HAP-1 (cell line): ENCODE data around the gene BTG4.

Experiments used
- DNase-seq, 2 experiments: peaks; one replicate each; pipeline ENCODE4 v3.0.0-alpha.2; 2016 to 2020; ENCODE audit warnings: low spot score in 2 of 2
- H3K27me3 ChIP-seq: fragments of 250-450 bp; sonication (Bioruptor Pico); 2 replicates; pipeline ENCODE4 v1.5.1; 2020; ENCODE audit warnings: low read depth, mild to moderate bottlenecking, moderate library complexity
- H3K36me3 ChIP-seq: fragments of 250-450 bp; sonication (Bioruptor Pico); replicated peaks from 2 replicates; pipeline ENCODE4 v1.5.1; 2020; ENCODE audit warnings: mild to moderate bottlenecking
- H3K4me1 ChIP-seq: fragments of 250-450 bp; sonication (Bioruptor Pico); 2 replicates; pipeline ENCODE4 v1.5.1; 2020; ENCODE audit warnings: mild to moderate bottlenecking
- H3K4me3 ChIP-seq: fragments of 250-450 bp; sonication (Bioruptor Pico); 2 replicates; pipeline ENCODE4 v1.5.1; 2020; ENCODE audit warnings: mild to moderate bottlenecking, moderate library complexity
- H3K9me3 ChIP-seq: fragments of 250-450 bp; sonication (Bioruptor Pico); 2 replicates; pipeline ENCODE4 v1.5.1; 2020; ENCODE audit warnings: mild to moderate bottlenecking, moderate library complexity
- in situ Hi-C: fragments of 300-500 bp; cut with MboI; formaldehyde crosslinking; loops from 3 replicates; pipeline ENCODE4 v1.14.3; 2020; ENCODE audit warnings: low sequenced_read_pairs, inconsistent platforms, mixed read lengths

The BTG4 gene

DNA sequence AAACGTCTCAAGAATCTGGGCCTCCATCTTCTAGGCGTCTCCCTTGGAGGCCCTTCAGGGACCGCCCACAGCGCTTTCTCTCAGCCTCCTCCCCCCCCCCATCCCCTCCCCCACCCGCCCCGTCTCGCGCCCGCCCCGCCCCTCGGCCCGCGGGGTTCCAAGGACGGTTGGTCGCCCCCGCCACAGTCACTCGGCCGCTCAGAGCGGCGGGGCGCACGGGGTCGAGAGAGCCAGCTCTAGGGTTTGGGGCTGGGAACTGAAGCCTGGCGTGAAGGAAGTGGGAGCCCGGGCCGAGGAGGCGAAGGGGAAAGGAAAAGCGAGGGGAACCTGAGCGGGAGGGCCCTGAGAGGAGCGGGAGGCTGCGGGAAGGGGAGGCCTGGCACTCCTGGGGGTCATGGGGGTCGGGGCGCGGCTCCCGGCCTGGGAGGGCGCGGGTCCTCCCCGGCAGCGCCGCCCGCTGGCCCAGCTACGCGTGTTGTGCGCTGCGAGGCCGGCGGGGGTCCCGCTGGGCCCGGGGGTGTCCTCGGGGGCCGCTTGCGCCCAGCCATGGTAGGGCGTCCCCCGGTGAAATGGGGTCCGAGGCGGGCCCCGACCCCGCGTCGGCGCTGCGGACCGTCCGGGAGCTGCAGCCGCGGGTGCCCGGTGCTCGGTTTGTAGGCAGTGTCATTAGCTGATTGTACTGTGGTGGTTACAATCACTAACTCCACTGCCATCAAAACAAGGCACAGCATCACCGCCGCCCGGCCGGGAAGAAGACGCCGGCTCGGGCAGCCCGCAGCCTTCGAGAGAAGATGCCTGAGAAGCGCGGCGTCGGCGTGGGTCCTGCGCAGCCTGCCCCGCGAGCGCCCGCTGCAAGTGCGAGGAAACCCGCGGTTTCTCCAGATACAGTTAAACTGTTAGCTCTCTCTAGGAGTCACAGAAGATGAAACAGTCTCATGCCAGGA, at the start of gene BTG4:
TSS of gene BTG4 (minus strand) at position 91 of the 944 bp plus-strand sequence. CDS start 13,610 bp downstream, outside the sequence.
- DNase-seq, result no peak
- Histone ChIP-seq H3K36me3 (no peaks in the 10 kb centered on the region), H3K9me3 (no peaks in the 10 kb centered on the region), H3K4me1 (peaks cover 11% of the 10 kb centered on the region), H3K27me3 (peaks cover 3% of the 10 kb centered on the region; the same call in 1 of the 2 replicates), H3K4me3 (no peak within 1 kb of the TSS)
- in situ Hi-C loops, result no loop called here

DNA sequence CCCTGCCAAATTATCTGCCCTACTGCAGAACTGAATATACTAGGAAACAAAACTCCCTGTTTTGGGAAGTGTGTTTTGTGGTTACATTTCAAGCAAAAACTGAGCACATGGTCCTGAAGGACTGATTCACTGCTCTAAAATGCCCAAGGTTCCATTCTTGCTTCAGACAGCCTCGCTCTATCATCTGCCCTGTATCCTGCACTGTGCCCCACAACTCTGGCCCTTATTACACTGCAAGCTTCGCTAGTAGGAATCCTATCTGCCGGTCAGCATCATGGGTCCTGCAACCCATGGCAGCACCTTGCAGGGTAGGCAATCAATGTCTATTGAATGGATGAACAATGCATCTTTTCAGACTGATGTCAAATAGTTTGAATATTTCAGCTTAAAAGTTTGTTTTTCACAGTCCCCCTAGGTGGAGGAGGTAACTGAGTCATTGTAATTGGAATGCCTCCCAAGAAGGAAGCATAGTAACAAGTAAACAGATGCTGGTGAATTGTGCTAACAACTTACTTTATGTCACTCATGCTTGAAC, 49.7 kb upstream of the BTG4 start:
- Histone ChIP-seq H3K4me1 (no peaks in the 10 kb centered on the region), H3K27me3 (no peaks in the 10 kb centered on the region), H3K36me3 (no peaks in the 10 kb centered on the region), H3K4me3 (no peak overlapping the region), H3K9me3 (no peaks in the 10 kb centered on the region)
- no peak for DNase-seq
- in situ Hi-C loops, result loop anchor here (10.0 to 25.0 kb wide), 2 partner anchors 107 to 275 kb away; partner anchors contain the start of gene POU2AF3

DNA sequence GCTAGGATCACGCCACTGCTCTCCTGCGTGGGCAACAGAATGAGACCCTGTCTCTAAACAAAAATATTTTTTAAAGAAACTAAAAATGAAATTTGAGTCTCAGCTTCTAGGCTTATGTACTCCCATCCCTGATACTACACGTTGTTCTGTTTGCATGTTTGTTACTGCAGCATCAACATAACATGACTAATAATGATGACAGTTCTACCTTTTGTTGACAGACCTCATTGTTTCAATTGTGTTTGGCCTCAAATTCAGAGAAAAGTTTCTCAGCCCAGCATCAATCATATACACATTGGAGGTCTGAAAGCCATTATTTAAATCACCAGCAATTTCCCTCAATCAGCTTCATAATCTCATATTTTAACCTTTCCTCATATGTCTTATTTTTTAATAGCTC, 49.1 kb upstream of the BTG4 start:
- no peaks in the 10 kb centered on the region for H3K4me1 ChIP-seq
- no peaks in the 10 kb centered on the region for H3K27me3 ChIP-seq
- no peak overlapping the region for H3K4me3 ChIP-seq
- in situ Hi-C loops, result loop anchor here (10.0 to 25.0 kb wide), 2 partner anchors 107 to 274 kb away; partner anchors contain the start of gene POU2AF3
- H3K9me3 ChIP-seq, result no peaks in the 10 kb centered on the region
- no peaks in the 10 kb centered on the region for H3K36me3 ChIP-seq
- no peak for DNase-seq

DNA sequence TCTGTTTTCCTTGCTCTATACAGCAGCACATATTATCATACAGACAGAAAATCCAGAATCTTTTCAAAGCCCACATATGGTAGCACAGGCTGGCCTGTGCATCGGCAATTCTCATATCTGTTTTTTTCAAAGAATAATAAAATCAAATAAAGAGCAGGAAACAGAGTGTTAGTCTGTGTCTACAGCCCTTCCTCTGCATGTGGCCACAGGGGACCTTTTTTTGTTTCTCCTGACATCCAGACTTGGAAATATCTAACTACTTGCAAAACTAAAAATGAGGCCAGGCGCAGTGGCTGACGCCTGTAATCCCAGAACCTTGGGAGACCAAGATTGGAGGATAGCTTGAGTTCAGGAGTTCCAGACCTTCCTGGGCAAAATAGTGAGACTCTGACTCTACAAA, 48.6 kb upstream of the BTG4 start:
- in situ Hi-C loops, result loop anchor here (10.0 to 25.0 kb wide), 2 partner anchors 106 to 273 kb away; partner anchors contain the start of gene POU2AF3

DNA sequence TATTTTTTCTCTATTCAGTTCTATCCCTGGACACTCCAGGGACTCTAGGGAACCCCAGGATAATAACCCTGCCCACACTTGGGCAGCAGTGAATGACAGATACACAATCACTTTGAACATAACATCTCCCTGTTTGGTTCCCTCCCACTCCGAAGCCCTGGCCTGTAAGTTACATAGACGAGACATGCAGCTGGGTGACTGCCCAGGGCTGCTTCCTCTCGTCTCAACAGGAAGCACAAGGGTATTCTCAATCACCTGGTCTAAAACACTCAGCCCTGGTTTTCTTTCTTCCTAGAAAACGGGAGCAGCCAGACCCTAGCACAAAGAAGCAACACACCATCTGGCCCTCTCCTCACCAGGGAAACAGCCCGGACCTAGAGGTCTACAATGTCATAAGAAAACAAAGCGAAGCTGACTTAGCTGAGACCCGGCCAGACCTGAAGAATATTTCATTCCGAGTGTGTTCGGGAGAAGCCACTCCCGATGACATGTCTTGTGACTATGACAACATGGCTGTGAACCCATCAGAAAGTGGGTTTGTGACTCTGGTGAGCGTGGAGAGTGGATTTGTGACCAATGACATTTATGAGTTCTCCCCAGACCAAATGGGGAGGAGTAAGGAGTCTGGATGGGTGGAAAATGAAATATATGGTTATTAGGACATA, 47.7 kb upstream of the BTG4 start:
- no peaks in the 10 kb centered on the region for H3K4me1 ChIP-seq
- no peaks in the 10 kb centered on the region for H3K36me3 ChIP-seq
- H3K4me3 ChIP-seq, result no peak overlapping the region
- DNase-seq, result no peak
- no peaks in the 10 kb centered on the region for H3K27me3 ChIP-seq
- in situ Hi-C loops, result loop anchor here (10.0 to 25.0 kb wide), 2 partner anchors 105 to 273 kb away; partner anchors contain the start of gene POU2AF3
- no peaks in the 10 kb centered on the region; the same call in 1 of the 2 replicates for H3K9me3 ChIP-seq

More for the DNA sequence above, 48.6 kb upstream of the BTG4 start:
- Histone ChIP-seq H3K36me3 (no peaks in the 10 kb centered on the region), H3K27me3 (no peaks in the 10 kb centered on the region), H3K4me3 (no peak overlapping the region), H3K9me3 (no peaks in the 10 kb centered on the region; the same call in 1 of the 2 replicates), H3K4me1 (no peaks in the 10 kb centered on the region)
- DNase-seq, result no peak

DNA sequence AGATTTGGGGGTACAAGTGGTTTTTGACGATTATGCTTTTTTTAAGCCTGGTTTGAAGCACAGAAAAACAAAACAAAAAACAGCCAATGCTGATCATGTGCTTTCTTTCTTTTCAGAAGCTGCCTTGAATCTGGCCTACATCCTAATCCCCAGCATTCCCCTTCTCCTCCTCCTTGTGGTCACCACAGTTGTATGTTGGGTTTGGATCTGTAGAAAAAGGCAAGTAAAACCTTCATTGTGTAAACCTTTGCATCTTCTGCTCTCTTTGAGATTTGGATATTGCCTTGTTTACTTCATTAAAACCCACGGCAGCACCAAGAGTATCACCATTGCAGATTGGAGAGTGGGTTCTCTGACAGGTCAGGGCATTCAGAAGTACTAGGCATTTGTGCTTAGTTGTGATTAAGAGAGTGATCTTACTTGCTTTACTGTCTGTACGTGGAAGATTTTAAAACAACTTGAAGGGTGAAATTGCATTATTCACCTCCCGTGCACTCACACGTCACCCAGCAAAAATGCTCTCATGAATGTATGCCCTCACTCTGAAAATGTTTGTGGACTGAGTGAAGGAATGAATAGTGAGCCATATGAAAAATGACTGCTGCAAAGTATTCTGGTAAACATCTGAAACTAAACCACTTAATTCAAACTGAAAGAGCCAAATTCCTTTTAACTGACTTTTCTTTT, 45.4 kb upstream of the BTG4 start:
- no peaks in the 10 kb centered on the region for H3K36me3 ChIP-seq
- no peaks in the 10 kb centered on the region; the same call in 1 of the 2 replicates for H3K9me3 ChIP-seq
- H3K4me1 ChIP-seq, result no peaks in the 10 kb centered on the region
- no peak overlapping the region for H3K4me3 ChIP-seq
- no peaks in the 10 kb centered on the region for H3K27me3 ChIP-seq
- no peak for DNase-seq
- in situ Hi-C loops, result loop anchor here (25.0 kb wide), 1 partner anchor 270 kb away; the partner anchor contains the start of gene POU2AF3

DNA sequence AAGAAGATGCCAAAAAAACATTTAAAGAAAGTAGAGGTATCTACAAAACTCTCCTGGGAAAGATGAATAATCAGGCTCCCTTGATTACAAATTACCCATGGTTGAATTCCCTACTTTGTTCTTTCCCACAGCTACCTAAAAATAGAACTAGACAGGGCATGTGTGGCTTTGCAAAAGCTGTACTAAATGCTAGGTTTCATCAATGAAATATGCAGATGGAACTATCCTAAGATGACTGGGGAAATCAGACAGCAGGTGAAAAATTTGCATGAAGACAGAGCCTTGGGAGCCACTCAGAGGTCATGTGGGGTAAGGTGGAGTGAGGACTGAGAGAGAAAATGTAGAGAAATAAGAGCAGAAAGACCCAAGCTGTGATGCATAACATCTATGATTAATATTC, 43.1 kb upstream of the BTG4 start:
- Histone ChIP-seq H3K36me3 (no peaks in the 10 kb centered on the region), H3K4me1 (no peaks in the 10 kb centered on the region), H3K27me3 (no peaks in the 10 kb centered on the region), H3K4me3 (no peak overlapping the region), H3K9me3 (no peaks in the 10 kb centered on the region; the same call in 1 of the 2 replicates)
- no peak for DNase-seq
- in situ Hi-C loops, result loop anchor here (25.0 kb wide), 1 partner anchor 268 kb away; the partner anchor contains the start of gene POU2AF3

DNA sequence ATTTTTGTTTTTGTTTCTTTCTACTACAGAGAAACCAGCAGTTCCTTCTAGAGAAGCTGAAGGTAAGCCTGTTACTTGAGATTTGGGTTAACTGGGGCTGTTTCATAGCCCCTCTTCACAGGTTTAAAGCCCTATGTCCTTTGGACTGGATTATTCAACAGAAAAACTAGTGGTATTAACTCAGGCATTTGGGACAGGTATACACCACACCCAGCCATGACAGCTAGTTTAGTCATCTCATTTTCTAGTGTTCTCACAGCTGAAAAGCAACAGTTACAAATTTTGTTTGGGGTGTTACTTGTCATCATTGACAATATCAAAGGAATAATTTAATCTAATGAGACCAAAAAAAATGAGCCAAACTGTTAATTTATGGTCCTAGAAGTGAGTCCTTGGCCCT, 42.3 kb upstream of the BTG4 start:
- in situ Hi-C loops, result loop anchor here (25.0 kb wide), 1 partner anchor 267 kb away; the partner anchor contains the start of gene POU2AF3
- H3K4me3 ChIP-seq, result no peak overlapping the region
- no peaks in the 10 kb centered on the region for H3K4me1 ChIP-seq
- DNase-seq, result no peak
- H3K36me3 ChIP-seq, result no peaks in the 10 kb centered on the region
- no peaks in the 10 kb centered on the region for H3K27me3 ChIP-seq
- no peaks in the 10 kb centered on the region; the same call in 1 of the 2 replicates for H3K9me3 ChIP-seq

DNA sequence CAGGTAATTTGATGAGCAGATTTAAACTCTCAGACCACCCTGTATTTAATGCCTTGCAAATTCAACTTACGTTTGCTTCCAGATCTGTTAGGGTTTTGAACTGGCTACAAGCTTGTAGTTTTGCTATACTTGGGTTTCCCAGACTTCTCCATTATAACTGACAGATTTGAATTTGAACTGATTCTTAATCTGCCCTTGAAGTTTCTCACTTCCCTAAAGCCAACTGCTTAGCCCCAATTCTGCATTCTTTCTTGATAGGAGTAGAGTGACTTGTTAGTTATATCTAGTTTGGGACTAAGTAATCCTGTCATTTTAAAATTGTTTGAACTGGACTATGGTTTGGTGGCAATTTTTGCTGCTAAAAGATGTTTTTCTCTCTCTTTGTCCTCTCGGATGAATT, 38.1 kb upstream of the BTG4 start:
- Histone ChIP-seq H3K36me3 (no peaks in the 10 kb centered on the region), H3K4me3 (no peak overlapping the region), H3K27me3 (no peaks in the 10 kb centered on the region), H3K4me1 (no peaks in the 10 kb centered on the region), H3K9me3 (no peaks in the 10 kb centered on the region)
- in situ Hi-C loops, result loop anchor here (25.0 kb wide), 1 partner anchor 263 kb away; the partner anchor contains the start of gene POU2AF3
- no peak for DNase-seq

DNA sequence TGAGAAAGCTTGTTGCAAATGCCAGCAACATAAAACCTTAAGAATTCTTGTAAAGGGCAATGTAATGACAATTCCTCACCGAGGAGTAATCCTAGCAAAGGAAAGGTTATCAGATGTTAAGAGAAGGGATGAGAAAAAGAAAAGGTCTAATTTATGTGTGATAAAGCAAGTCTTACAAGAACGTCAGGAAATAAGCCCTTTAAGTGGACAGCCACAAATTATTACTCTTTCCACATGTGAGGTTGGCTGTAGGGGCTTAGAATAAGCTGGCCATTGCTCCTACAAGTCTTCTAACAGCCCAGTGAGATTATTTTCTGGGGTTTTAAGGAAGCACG, 37.6 kb upstream of the BTG4 start:
- H3K4me1 ChIP-seq, result no peaks in the 10 kb centered on the region
- no peak overlapping the region for H3K4me3 ChIP-seq
- DNase-seq, result no peak
- H3K9me3 ChIP-seq, result no peaks in the 10 kb centered on the region
- H3K36me3 ChIP-seq, result no peaks in the 10 kb centered on the region
- H3K27me3 ChIP-seq, result no peaks in the 10 kb centered on the region
- in situ Hi-C loops, result loop anchor here (25.0 kb wide), 1 partner anchor 263 kb away; the partner anchor contains the start of gene POU2AF3

DNA sequence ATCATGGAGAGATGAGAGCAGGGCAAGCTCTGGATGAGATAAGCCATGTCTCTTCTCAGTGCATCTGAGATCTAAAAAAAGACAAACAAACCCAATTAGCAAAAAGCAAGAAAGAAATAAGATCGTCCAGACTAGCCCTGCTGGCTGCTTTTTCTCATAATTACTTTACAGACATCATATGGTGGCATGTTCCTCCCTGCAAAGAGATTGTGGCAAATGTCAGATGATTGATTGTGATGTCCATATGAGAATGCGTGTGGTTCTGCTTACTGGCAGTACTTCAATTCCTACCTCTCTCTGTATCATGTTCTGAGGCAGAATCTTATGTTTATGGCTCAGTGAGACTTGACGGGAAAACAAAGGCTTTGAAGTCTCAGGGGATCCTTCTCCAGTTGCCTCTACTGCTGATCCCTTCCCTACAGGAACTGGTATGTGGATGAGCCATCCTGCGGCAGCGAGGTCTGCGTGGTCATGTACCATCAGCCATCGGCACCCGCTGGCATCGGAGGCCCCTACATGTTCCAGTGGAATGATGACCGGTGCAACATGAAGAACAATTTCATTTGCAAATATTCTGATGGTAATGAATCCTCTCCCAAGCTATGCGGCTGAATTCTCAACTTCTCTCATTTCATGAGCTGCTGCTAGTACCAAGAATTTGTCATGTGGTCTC, 37.1 kb upstream of the BTG4 start:
- no peak for DNase-seq
- Histone ChIP-seq H3K27me3 (no peaks in the 10 kb centered on the region), H3K9me3 (no peaks in the 10 kb centered on the region), H3K4me1 (no peaks in the 10 kb centered on the region), H3K36me3 (no peaks in the 10 kb centered on the region), H3K4me3 (no peak overlapping the region)
- in situ Hi-C loops, result no loop called here

DNA sequence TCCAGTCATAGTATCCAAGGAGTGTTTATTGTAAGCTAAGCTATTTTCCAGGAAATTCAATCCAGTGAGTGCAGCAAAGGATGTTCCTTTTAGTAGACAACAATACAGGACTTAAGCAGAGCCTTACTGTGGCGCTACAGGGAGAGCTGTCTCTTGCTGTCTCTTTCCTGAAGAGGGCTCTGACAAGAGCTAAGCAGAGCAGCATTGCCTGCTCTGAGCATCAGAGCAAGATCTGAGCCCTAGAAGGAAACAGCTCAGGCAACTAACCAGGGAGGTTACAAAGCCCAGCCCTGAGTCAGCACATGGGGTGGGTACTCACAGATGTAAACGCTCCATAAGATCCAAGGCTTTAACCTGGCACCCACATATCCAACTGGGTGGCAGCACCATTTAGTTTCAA, 36.3 kb upstream of the BTG4 start:
- no peaks in the 10 kb centered on the region for H3K9me3 ChIP-seq
- in situ Hi-C loops, result no loop called here
- H3K36me3 ChIP-seq, result no peaks in the 10 kb centered on the region
- no peak overlapping the region for H3K4me3 ChIP-seq
- no peaks in the 10 kb centered on the region for H3K27me3 ChIP-seq
- DNase-seq, result no peak
- no peaks in the 10 kb centered on the region for H3K4me1 ChIP-seq
